ENCODE data around the gene AFTPH. TPM values are rescaled to one million over a fixed set of nuclear protein-coding genes. Genes with fewer than 3 reads are reported as not detected.

Gene AFTPH
- 10 to 100 TPM; 19.3 to 28.3 (median 22.3) TPM for polyA plus RNA-seq

GRCh38 chr2:64523666-64524603 lies at the start of gene AFTPH:
TSS of gene AFTPH (plus strand) at chr2:64524328. CDS start at chr2:64551475, 27,147 bp downstream.
- Mint-ChIP-seq H3K27ac (peak within 1 kb of the TSS; percentile 98 to 100 (median 98)), H3K27me3 (ENCODE audit: low read depth in 3 of 3) (peaks cover 6 to 20% (median 12%) of the 10 kb centered on the region in 3 donors), H3K4me1 (peaks cover 44 to 51% of the 10 kb centered on the region in 2 donors), H3K4me3 (peak within 1 kb of the TSS; percentile 97 to 99 (median 99)), H3K9me3 (no peaks in the 10 kb centered on the region), H3K36me3 (no peaks in the 10 kb centered on the region)
- DNase-seq: peak; percentile 99

- no peak for DNase-seq
- Mint-ChIP-seq H3K27ac (no peak overlapping the region), H3K4me1 (no peaks in the 10 kb centered on the region), H3K36me3 (no peaks in the 10 kb centered on the region), H3K4me3 (no peak overlapping the region), H3K27me3 (ENCODE audit: low read depth in 3 of 3) (peaks cover 0 to 6% (median 2%) of the 10 kb centered on the region in 3 donors), H3K9me3 (peaks cover 0 to 1% (median 0%) of the 10 kb centered on the region in 6 donors)
Observed at GRCh38 chr2:64474636-64475035, 49.5 kb upstream of the AFTPH start.

- no peak for DNase-seq
- H3K36me3 Mint-ChIP-seq: no peaks in the 10 kb centered on the region
- no peak overlapping the region for H3K4me3 Mint-ChIP-seq
- H3K27ac Mint-ChIP-seq: no peak overlapping the region
- H3K27me3 Mint-ChIP-seq (ENCODE audit: low read depth in 3 of 3): peaks cover 0 to 3% (median 2%) of the 10 kb centered on the region in 3 donors
- peaks cover 0 to 1% (median 0%) of the 10 kb centered on the region in 6 donors for H3K9me3 Mint-ChIP-seq
- H3K4me1 Mint-ChIP-seq: no peaks in the 10 kb centered on the region
Observed at GRCh38 chr2:64477037-64477436, 47.1 kb upstream of the AFTPH start.

- no peaks in the 10 kb centered on the region for H3K36me3 Mint-ChIP-seq
- no peaks in the 10 kb centered on the region for H3K4me1 Mint-ChIP-seq
- no peak for DNase-seq
- peaks cover 0 to 3% (median 2%) of the 10 kb centered on the region in 3 donors for H3K27me3 Mint-ChIP-seq (ENCODE audit: low read depth in 3 of 3)
- H3K27ac Mint-ChIP-seq: no peak overlapping the region
- H3K4me3 Mint-ChIP-seq: no peak overlapping the region
- no peaks in the 10 kb centered on the region for H3K9me3 Mint-ChIP-seq
Observed at GRCh38 chr2:64477979-64478378, 46.1 kb upstream of the AFTPH start.

- H3K27me3 Mint-ChIP-seq (ENCODE audit: low read depth in 3 of 3): peaks cover 0 to 3% (median 2%) of the 10 kb centered on the region in 3 donors
- no peaks in the 10 kb centered on the region for H3K9me3 Mint-ChIP-seq
- no peak overlapping the region for H3K27ac Mint-ChIP-seq
- no peak overlapping the region for H3K4me3 Mint-ChIP-seq
- no peak for DNase-seq
- H3K36me3 Mint-ChIP-seq: no peaks in the 10 kb centered on the region
- H3K4me1 Mint-ChIP-seq: no peaks in the 10 kb centered on the region
Observed at GRCh38 chr2:64478502-64479230, 45.5 kb upstream of the AFTPH start.

- DNase-seq: no peak
- Mint-ChIP-seq H3K4me3 (no peak overlapping the region), H3K27ac (no peak overlapping the region), H3K36me3 (no peaks in the 10 kb centered on the region), H3K9me3 (no peaks in the 10 kb centered on the region), H3K4me1 (no peaks in the 10 kb centered on the region), H3K27me3 (ENCODE audit: low read depth in 3 of 3) (peaks cover 0 to 3% (median 2%) of the 10 kb centered on the region in 3 donors)
Observed at GRCh38 chr2:64479259-64480117, 44.6 kb upstream of the AFTPH start.

- H3K27ac Mint-ChIP-seq: no peak overlapping the region
- H3K36me3 Mint-ChIP-seq: no peaks in the 10 kb centered on the region
- no peak for DNase-seq
- H3K9me3 Mint-ChIP-seq: no peaks in the 10 kb centered on the region
- no peaks in the 10 kb centered on the region for H3K4me1 Mint-ChIP-seq
- peaks cover 0 to 3% (median 2%) of the 10 kb centered on the region in 3 donors for H3K27me3 Mint-ChIP-seq (ENCODE audit: low read depth in 3 of 3)
- H3K4me3 Mint-ChIP-seq: no peak overlapping the region
Observed at GRCh38 chr2:64481665-64482064, 42.5 kb upstream of the AFTPH start.

- Mint-ChIP-seq H3K4me3 (no peak overlapping the region), H3K27me3 (ENCODE audit: low read depth in 3 of 3) (peaks cover 0 to 3% (median 2%) of the 10 kb centered on the region in 3 donors), H3K4me1 (no peaks in the 10 kb centered on the region), H3K36me3 (no peaks in the 10 kb centered on the region), H3K9me3 (no peaks in the 10 kb centered on the region), H3K27ac (no peak overlapping the region)
- DNase-seq: no peak
Observed at GRCh38 chr2:64482243-64482642, 41.9 kb upstream of the AFTPH start.

GRCh38 chr2:64482765-64483504 lies 41.2 kb upstream of the AFTPH start:
- no peak for DNase-seq

GRCh38 chr2:64485331-64485730 lies 38.8 kb upstream of the AFTPH start:
- no peak overlapping the region for H3K27ac Mint-ChIP-seq
- DNase-seq: no peak

More at GRCh38 chr2:64482765-64483504, 41.2 kb upstream of the AFTPH start:
- Mint-ChIP-seq H3K4me1 (peaks cover 0 to 1% of the 10 kb centered on the region in 2 donors), H3K27ac (no peak overlapping the region), H3K27me3 (ENCODE audit: low read depth in 3 of 3) (peaks cover 0 to 2% (median 2%) of the 10 kb centered on the region in 3 donors), H3K4me3 (no peak overlapping the region), H3K9me3 (no peaks in the 10 kb centered on the region), H3K36me3 (no peaks in the 10 kb centered on the region)

GRCh38 chr2:64485961-64486360 lies 38.2 kb upstream of the AFTPH start:
- Mint-ChIP-seq H3K4me3 (no peak overlapping the region), H3K27me3 (ENCODE audit: low read depth in 3 of 3) (no peaks in the 10 kb centered on the region), H3K27ac (no peak overlapping the region), H3K36me3 (no peaks in the 10 kb centered on the region), H3K9me3 (no peaks in the 10 kb centered on the region), H3K4me1 (peaks cover 4 to 12% of the 10 kb centered on the region in 2 donors)
- DNase-seq: no peak

More at GRCh38 chr2:64485331-64485730, 38.8 kb upstream of the AFTPH start:
- no peak overlapping the region for H3K4me3 Mint-ChIP-seq
- no peaks in the 10 kb centered on the region for H3K27me3 Mint-ChIP-seq (ENCODE audit: low read depth in 3 of 3)
- no peaks in the 10 kb centered on the region for H3K9me3 Mint-ChIP-seq
- peaks cover 4 to 12% of the 10 kb centered on the region in 2 donors for H3K4me1 Mint-ChIP-seq
- H3K36me3 Mint-ChIP-seq: no peaks in the 10 kb centered on the region

- peak in 1 of 3 donors; percentile 3 for DNase-seq
- H3K4me3 Mint-ChIP-seq: no peak overlapping the region
- H3K27ac Mint-ChIP-seq: no peak overlapping the region
- no peaks in the 10 kb centered on the region for H3K36me3 Mint-ChIP-seq
- no peaks in the 10 kb centered on the region for H3K9me3 Mint-ChIP-seq
- H3K27me3 Mint-ChIP-seq (ENCODE audit: low read depth in 3 of 3): peaks cover 2 to 5% (median 2%) of the 10 kb centered on the region in 3 donors
- H3K4me1 Mint-ChIP-seq: peaks cover 4 to 12% of the 10 kb centered on the region in 2 donors
Observed at GRCh38 chr2:64487256-64488049, 36.7 kb upstream of the AFTPH start.
